Measurements from ENCODE around the gene DSG4. TPM values are rescaled to one million over a fixed set of nuclear protein-coding genes. Genes with fewer than 3 reads are reported as not detected.
A peak's percentile ranks its signal among the peaks of the same experiment; 100 is the strongest.

Gene DSG4
- total RNA-seq, 1 donor from 2014 or later = not detected

DNA sequence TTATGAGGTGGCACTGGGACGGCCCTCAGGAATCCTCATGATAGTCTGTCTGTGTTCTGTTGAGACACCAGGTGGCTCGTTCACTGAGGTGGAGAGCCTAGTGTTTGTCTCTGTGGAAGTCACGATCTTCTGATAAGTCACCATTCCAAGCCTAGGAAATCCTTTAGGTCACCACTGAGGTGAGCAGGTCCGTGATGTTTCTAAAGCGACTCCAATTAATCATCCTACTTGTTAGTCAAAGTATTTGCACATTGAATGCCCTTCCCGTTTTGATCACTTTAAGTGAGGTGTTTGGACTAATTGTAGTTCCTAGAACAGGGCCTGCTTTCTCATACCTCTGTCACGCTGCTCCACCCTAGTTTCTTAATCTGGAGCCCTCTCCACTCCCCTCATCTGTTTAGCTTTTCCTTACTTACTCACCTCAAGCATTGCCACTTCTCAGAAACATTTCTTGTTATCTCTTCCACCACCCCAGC, 42.9 kb downstream of the DSG4 start:
- peaks cover 3% of the 10 kb centered on the region for H3K27me3 Mint-ChIP-seq (ENCODE audit: unreplicated experiment)
- TF ChIP-seq, protein P1, sequence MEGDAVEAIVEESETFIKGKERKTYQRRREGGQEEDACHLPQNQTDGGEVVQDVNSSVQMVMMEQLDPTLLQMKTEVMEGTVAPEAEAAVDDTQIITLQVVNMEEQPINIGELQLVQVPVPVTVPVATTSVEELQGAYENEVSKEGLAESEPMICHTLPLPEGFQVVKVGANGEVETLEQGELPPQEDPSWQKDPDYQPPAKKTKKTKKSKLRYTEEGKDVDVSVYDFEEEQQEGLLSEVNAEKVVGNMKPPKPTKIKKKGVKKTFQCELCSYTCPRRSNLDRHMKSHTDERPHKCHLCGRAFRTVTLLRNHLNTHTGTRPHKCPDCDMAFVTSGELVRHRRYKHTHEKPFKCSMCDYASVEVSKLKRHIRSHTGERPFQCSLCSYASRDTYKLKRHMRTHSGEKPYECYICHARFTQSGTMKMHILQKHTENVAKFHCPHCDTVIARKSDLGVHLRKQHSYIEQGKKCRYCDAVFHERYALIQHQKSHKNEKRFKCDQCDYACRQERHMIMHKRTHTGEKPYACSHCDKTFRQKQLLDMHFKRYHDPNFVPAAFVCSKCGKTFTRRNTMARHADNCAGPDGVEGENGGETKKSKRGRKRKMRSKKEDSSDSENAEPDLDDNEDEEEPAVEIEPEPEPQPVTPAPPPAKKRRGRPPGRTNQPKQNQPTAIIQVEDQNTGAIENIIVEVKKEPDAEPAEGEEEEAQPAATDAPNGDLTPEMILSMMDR (IDR thresholded peaks at IDR 0.05) = no peak
- H3K36me3 Mint-ChIP-seq (ENCODE audit: unreplicated experiment) = no peaks in the 10 kb centered on the region
- H3K9me3 Mint-ChIP-seq (ENCODE audit: unreplicated experiment) = no peaks in the 10 kb centered on the region
- no peaks in the 10 kb centered on the region for H3K4me1 Mint-ChIP-seq (ENCODE audit: unreplicated experiment)
- no peak for DNase-seq (ENCODE audit: extremely low spot score, unreplicated experiment)
- no peak overlapping the region for H3K27ac Mint-ChIP-seq (ENCODE audit: unreplicated experiment)
- H3K4me3 Mint-ChIP-seq (ENCODE audit: unreplicated experiment) = no peak overlapping the region

GRCh38 chr18:31420032-31420431, 43.5 kb downstream of the DSG4 start:
- Mint-ChIP-seq H3K36me3 (ENCODE audit: unreplicated experiment) (no peaks in the 10 kb centered on the region), H3K4me1 (ENCODE audit: unreplicated experiment) (no peaks in the 10 kb centered on the region), H3K27me3 (ENCODE audit: unreplicated experiment) (peaks cover 3% of the 10 kb centered on the region), H3K9me3 (ENCODE audit: unreplicated experiment) (no peaks in the 10 kb centered on the region), H3K4me3 (ENCODE audit: unreplicated experiment) (no peak overlapping the region), H3K27ac (ENCODE audit: unreplicated experiment) (no peak overlapping the region)
- DNase-seq (ENCODE audit: extremely low spot score, unreplicated experiment) = no peak
- TF ChIP-seq, protein P1 (IDR thresholded peaks at IDR 0.05) = no peak

GRCh38 chr18:31420524-31420923, 43.9 kb downstream of the DSG4 start:
- TF ChIP-seq, protein P1 (IDR thresholded peaks at IDR 0.05) = no peak
- no peak overlapping the region for H3K27ac Mint-ChIP-seq (ENCODE audit: unreplicated experiment)
- no peak overlapping the region for H3K4me3 Mint-ChIP-seq (ENCODE audit: unreplicated experiment)
- H3K27me3 Mint-ChIP-seq (ENCODE audit: unreplicated experiment) = peaks cover 3% of the 10 kb centered on the region
- H3K9me3 Mint-ChIP-seq (ENCODE audit: unreplicated experiment) = no peaks in the 10 kb centered on the region
- no peak for DNase-seq (ENCODE audit: extremely low spot score, unreplicated experiment)
- H3K36me3 Mint-ChIP-seq (ENCODE audit: unreplicated experiment) = no peaks in the 10 kb centered on the region
- H3K4me1 Mint-ChIP-seq (ENCODE audit: unreplicated experiment) = no peaks in the 10 kb centered on the region

GRCh38 chr18:31424383-31424988, 47.9 kb downstream of the DSG4 start:
- TF ChIP-seq, protein P1 (IDR thresholded peaks at IDR 0.05) = peak; percentile 70

DNA sequence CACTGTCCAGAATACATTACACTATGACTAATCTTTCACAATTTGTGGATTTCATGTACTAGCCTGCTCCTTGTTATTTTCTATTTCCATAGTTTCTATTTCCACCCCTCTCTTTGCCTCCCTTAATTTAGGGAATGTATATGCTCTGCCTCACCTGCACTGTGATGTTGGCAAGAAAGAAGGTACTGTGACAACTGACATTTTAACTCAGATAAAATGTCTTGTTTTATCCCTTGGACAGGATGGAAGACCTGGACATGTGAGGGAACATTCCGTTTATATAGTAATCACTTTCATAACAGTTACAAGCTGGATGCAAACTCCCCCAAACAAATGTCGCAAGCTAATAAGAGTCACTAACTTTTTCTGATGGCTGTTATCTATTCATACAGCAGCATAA, 49.4 kb downstream of the DSG4 start:
- Mint-ChIP-seq H3K36me3 (ENCODE audit: unreplicated experiment) (no peaks in the 10 kb centered on the region), H3K27ac (ENCODE audit: unreplicated experiment) (no peak overlapping the region), H3K9me3 (ENCODE audit: unreplicated experiment) (no peaks in the 10 kb centered on the region), H3K4me3 (ENCODE audit: unreplicated experiment) (no peak overlapping the region), H3K4me1 (ENCODE audit: unreplicated experiment) (no peaks in the 10 kb centered on the region), H3K27me3 (ENCODE audit: unreplicated experiment) (peaks cover 15% of the 10 kb centered on the region)
- TF ChIP-seq, protein P1 (IDR thresholded peaks at IDR 0.05) = no peak
- no peak for DNase-seq (ENCODE audit: extremely low spot score, unreplicated experiment)

More at GRCh38 chr18:31424383-31424988, 47.9 kb downstream of the DSG4 start:
- Mint-ChIP-seq H3K4me1 (ENCODE audit: unreplicated experiment) (no peaks in the 10 kb centered on the region), H3K4me3 (ENCODE audit: unreplicated experiment) (no peak overlapping the region), H3K27me3 (ENCODE audit: unreplicated experiment) (peaks cover 14% of the 10 kb centered on the region), H3K9me3 (ENCODE audit: unreplicated experiment) (no peaks in the 10 kb centered on the region), H3K36me3 (ENCODE audit: unreplicated experiment) (no peaks in the 10 kb centered on the region), H3K27ac (ENCODE audit: unreplicated experiment) (no peak overlapping the region)
- DNase-seq (ENCODE audit: extremely low spot score, unreplicated experiment) = no peak

Data from osteocyte (in vitro differentiated cells).